Glomerular visceral epithelial cell (primary cell): Measurements from ENCODE around the gene HS6ST1.

Experiments
- DNase-seq: peaks from one replicate; pipeline ENCODE4 v3.0.0-alpha.2; 2016; ENCODE audit errors: extremely low spot score

Gene HS6ST1

DNA sequence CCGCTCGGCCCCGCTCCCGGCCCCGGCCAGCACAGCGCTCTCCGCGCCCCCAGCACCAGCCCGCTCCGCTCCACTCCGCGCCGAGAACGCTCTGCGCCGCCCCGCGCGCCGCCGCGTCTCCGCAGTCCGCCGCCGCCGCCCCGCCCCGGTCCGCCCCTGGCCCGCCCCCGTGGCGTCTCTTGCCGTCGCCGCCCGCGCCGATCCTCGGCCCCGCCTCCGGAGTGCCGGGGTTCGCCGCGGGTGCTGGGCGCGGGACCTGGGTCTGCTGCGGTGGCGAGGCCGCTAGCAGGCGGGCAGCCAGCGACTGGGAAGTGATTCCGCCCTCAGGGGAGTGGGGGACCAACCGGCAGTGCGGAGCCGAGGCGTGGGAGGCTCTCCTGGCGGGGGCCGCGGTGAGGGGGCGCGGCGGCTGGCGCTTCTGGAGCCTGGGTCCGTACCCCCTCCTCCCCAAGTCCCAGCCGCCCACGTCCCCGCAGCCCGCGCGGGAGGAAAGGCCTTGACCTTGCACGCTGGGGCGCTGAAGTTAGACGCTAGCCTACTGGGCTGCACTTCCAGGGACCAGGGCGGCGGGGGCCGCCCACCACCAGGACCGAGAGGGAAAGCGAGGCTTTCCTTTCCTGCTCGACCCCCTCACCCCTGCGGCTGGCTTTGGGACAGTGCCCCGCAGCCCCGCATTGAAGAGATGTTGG, at the start of gene HS6ST1:
Gene HS6ST1, minus strand, starts transcription at position 93 of the 689 bp plus-strand sequence. CDS start 305 bp downstream, outside the sequence.
- peak; percentile 86 for DNase-seq

GRCh38 chr2:128367601-128368359, 49.1 kb upstream of the HS6ST1 start:
- no peak for DNase-seq

DNA sequence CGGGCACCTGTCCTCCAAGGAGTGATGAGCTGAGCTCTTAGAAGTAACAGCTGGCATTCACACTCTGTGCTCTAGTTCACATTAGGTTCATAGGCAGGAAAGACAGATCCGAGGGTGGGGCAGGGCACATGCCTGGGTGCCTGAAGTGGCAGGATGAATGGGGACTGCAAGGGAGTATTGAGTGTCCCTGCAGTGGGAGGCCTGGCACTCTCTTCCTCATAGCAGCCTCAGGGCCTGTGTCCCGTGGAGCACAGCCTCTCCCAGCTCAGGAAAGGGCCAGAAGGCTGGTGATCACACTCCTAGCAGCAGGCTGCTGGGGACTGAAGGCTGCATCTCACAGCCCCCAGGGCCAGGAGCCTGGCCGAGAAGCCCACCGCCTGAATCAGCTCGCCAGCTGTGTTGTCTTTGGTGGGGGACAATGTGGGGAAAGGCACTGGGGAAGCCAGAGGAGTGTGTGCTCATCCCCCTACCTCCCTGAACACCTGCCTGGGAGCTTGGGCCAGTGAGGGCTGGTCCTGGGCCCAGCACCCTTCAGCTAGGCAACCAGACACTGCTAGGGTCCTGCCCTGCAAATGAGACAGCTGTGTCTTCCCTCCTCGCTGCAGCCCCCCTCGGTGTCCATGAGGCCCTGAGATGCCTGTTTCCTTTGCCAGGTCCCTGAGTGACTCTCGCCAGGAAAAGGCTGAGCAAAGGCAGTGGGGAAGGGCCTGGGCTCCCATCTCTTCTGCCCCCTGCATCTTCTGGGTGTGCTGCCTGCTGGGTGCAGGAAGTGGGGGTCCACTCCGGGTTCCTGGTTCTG, 48.2 kb upstream of the HS6ST1 start:
- no peak for DNase-seq

DNA sequence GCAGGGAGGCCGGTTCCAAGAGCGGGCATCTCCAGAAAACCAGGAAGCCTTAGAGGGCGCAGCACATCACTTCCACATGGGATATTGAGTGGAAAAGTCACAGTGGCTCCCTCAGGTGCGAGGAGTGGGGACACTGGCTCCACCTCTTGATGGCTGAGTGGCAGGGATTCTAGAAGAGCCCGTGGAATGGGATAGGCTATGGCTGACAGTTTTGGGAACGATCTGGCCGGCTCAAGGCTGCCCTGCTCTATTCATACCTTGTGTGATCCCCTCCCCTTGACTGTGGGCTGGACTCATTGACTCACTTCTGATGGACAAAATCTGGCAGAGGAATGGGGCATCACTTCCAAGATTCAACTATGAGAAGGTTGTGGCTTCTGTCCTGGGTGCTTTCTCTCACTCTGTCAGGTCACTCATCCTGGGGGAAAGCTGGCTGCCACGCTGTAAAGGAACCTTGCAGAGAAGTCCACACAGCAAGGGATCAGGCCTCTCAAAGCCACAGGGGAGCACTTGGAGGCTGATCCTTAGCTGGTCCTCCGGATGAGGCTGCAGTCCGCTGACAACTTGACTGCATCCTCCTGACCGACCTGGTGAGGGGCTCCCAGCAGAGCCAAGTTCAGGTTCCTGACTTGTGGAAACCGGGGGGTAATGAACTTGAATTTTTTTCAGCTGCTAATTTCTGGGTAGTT, 46.7 kb upstream of the HS6ST1 start:
- DNase-seq = no peak

DNA sequence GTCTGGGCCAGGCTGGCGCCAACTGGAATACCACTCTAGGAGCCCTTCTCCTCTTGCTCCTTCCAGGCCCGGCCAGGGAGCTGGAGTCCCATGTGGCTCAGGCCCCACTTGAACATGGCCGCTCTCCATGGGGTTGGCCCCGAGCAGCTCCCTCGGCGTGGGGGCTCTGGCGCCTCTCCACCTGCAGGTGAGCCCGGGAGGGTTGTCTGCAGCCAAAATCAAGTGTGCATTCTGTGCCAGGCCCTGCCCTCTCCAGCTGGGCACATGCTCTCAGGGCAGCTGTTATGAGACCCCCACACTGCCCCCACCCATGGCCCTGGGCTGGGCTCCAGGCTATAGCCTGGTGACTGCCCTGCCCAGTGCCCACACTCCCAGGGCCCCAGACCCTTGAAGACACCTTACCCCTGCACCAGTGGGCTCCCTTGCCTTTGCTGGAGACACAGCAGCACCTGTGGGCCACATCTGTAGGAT, 45.8 kb upstream of the HS6ST1 start:
- no peak for DNase-seq

- DNase-seq = no peak
Observed at GRCh38 chr2:128363934-128364361, 45.3 kb upstream of the HS6ST1 start.

DNA sequence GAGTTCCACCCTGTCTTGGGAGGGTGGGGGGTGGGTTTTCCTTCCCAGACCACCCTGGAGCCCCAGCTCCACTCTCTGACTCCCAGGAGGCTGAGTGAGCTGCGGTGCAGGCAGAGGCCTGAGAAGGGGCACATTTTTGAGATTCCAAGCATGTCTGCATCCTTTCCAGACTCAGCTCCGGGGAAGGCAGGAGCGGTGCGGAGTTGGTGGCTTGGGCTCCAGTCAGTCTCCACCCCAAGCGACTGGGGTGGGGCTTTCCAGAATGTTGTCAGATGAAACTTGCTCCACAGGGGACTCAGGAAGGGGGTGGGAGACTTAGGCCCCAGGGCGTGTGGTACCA, 44.2 kb upstream of the HS6ST1 start:
- peak; percentile 63 for DNase-seq

- DNase-seq = no peak
Observed at GRCh38 chr2:128362176-128362888, 43.7 kb upstream of the HS6ST1 start.

GRCh38 chr2:128361376-128362131, 42.9 kb upstream of the HS6ST1 start:
- no peak for DNase-seq

- no peak for DNase-seq
Observed at GRCh38 chr2:128360711-128361110, 42.0 kb upstream of the HS6ST1 start.

GRCh38 chr2:128359841-128360240, 41.2 kb upstream of the HS6ST1 start:
- no peak for DNase-seq

DNA sequence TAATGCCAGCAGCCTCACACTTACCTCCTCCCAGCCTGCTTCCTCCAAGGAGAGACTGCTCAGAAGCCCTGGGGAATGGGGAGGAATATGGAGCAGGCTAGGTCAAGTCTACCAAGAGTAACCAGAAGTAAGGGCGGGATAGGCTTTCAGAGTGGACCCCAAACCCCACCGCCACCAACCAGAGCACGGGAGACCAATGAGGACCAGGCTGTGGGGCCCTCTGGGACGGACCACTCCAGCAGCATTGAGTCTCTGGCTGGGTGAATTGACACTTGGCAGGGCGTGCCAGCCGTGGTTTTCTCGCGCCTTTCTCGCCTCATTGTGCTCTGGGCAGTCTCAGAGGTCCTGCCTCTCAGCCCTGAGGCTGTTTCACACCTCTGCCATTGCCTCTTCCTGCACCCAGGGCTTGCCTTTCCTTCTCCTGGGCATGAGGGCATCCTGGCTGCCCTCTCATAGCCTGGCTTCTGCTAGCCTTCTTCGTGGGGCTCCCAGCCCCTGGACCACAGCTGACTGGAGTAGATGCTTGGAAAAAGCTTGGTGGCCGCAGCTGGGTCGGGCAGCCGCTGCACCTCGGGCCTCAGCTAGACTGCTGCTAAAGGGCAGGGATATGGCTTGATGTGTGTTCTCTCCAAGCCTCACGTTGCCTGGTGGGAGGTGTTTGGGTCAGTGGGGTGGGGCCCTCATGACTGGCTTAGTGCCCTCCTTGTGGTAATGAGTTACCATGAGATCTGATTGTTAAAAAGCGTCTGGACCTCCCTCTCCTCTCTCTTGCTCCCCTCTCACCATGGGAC, 40.5 kb upstream of the HS6ST1 start:
- no peak for DNase-seq

DNA sequence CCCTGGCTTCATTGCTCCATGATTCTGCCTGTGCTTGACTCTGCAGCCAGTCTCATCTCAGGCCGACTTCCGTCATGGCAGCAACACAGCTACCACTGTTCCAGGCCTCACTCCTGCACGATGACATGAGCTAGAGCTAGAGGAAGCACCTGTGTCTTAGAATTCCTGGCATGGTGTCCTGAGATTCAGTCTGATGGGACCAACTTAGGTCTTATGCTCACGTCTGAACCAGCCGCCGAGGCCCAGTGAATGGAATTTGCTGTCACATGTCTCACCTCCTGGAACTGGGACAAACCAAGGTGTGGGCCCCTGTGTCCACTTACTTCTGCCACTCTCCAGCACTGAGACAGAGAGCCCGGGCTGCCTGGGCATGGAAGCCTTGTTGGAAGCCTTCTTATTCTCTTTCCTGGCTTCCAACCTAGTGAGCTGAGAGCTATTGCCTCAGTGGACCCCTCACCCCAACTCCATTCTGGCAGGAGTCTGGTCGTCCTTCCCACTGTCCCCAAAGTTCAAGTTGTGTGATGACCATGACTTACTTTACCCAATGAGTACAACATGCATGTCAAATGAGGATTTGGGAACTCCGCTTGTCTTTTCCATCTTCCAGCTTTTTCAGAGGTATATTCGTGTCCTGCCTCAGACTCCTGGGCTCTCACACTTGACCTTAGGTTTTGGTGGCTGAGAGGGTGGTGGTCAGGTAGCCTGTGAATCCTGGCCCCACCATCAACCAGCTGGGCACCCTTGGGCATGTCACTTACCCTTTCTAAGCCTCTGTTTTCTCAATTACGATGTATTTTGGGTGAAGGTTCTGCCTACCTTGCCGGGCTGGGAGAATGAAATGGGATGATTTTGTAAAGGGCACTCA, 39.1 kb upstream of the HS6ST1 start:
- DNase-seq = no peak

DNA sequence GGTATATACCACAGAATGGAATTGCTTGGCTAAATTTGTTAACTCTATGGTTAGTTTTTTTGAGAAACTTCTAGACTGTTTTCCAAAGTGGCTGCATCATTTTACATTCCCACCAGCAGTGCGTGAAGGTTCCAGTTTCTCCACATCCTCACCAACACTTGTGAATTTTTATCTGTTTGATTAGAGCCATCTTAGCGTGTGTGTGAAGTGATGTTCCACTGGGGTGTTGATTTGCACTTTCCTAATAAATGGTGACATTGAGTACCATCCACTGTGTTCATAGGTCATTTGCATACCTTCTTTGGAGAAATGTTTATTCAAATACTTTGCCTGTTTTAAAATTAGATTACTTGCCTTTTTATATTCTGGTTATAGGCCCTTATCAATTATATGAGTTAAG, 37.5 kb upstream of the HS6ST1 start:
- DNase-seq = no peak

- no peak for DNase-seq
Observed at GRCh38 chr2:128354726-128355470, 36.2 kb upstream of the HS6ST1 start.

GRCh38 chr2:128354161-128354560, 35.5 kb upstream of the HS6ST1 start:
- peak; percentile 33 for DNase-seq

DNA sequence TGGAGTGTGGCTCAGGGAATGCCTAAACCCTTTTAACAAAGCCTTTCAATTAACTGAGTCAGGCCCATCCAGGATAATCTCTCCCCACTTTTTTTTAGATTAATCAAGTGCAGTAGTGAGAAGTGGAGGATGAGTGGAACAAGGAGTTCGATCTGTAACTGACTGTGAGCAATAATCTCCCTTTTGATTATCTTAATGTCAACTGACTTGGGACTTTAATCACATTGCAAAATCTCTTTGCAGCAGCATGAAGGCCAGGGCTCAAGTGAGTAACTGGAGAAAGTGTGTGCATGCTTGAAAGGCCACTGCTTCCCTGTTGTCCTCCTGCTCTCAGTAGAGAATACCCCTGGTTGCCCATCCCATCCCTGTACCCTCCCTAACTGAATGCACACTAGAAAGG, 32.1 kb upstream of the HS6ST1 start:
- DNase-seq = no peak

DNA sequence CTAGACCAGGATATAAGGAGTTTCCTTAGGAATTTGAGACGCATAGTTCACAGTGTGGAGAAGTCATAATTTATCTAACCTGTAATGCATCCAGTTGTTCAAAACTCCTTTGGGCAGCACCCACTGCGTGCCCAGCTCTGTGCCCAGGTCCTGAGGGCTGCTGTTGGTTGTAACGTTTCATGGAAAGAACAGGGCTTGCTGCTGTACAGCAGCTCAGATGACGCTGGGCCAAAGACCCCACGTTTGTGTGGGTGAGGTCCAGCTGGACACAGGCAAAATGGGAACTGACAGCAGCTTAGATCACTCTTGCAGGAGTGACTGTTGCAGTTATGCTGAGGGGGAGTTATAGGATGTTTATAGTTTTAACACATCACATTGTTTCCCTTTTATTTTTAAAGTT, 30.0 kb upstream of the HS6ST1 start:
- no peak for DNase-seq
